WTC11 (cell line): ENCODE data around the gene FAM13A.

Experiments
- CBFB ChIP-seq: sonication (generic); formaldehyde crosslinking; IDR thresholded peaks from 2 replicates; pipeline ENCODE4 v1.8.1; 2022; ENCODE audit warnings: mild to moderate bottlenecking, low read depth, missing genetic modification reagents
- CREB1 ChIP-seq: sonication (generic); formaldehyde crosslinking; IDR thresholded peaks from 2 replicates; pipeline ENCODE4 v1.8.0; 2023; ENCODE audit warnings: mild to moderate bottlenecking, missing genetic modification reagents
- ELF4 ChIP-seq: sonication (generic); formaldehyde crosslinking; IDR thresholded peaks from 2 replicates; pipeline ENCODE4 v1.8.1; 2022; ENCODE audit warnings: low read depth, mild to moderate bottlenecking, moderate library complexity, missing genetic modification reagents
- ESRRA ChIP-seq: sonication (generic); formaldehyde crosslinking; IDR thresholded peaks from 2 replicates; pipeline ENCODE4 v1.8.1; 2022; ENCODE audit warnings: mild to moderate bottlenecking, missing genetic modification reagents, borderline replicate concordance
- RORB ChIP-seq: fragments of 250-450 bp; sonication (Bioruptor Pico); IDR thresholded peaks from 2 replicates; pipeline ENCODE4 v1.9.0; 2021; ENCODE audit warnings: mild to moderate bottlenecking
- TEAD4 ChIP-seq: sonication (generic); formaldehyde crosslinking; IDR thresholded peaks from 2 replicates; pipeline ENCODE4 v1.8.0; 2022; ENCODE audit warnings: mild to moderate bottlenecking, missing genetic modification reagents
- ZBTB21 ChIP-seq: sonication (generic); formaldehyde crosslinking; IDR thresholded peaks from 2 replicates; pipeline ENCODE4 v1.8.1; 2023; ENCODE audit warnings: mild to moderate bottlenecking, missing genetic modification reagents, borderline replicate concordance
- ZNF396 ChIP-seq: fragments of 250-450 bp; sonication (Bioruptor Pico); IDR thresholded peaks from 2 replicates; pipeline ENCODE4 v1.8.0; 2021; ENCODE audit warnings: mild to moderate bottlenecking, moderate library complexity, borderline replicate concordance
- TF ChIP-seq, protein P1 (sequence below): fragments of 200-600 bp; IDR thresholded peaks from 2 replicates; pipeline ENCODE4 v1.8.0; 2022; ENCODE audit warnings: antibody characterized with exemption
- TF ChIP-seq, protein P2 (sequence below): sonication (generic); formaldehyde crosslinking; IDR thresholded peaks from 2 replicates; pipeline ENCODE4 v1.8.0; 2022; ENCODE audit warnings: mild to moderate bottlenecking, missing genetic modification reagents
- TF ChIP-seq, protein P3 (sequence below): sonication (generic); formaldehyde crosslinking; IDR thresholded peaks from 2 replicates; pipeline ENCODE4 v1.8.1; 2022; ENCODE audit warnings: missing genetic modification reagents, borderline replicate concordance
- TF ChIP-seq, protein P4 (sequence below): sonication (generic); formaldehyde crosslinking; IDR thresholded peaks from 2 replicates; pipeline ENCODE4 v1.8.0; 2022; ENCODE audit warnings: missing genetic modification reagents
- TF ChIP-seq, protein P5 (sequence below): sonication (generic); formaldehyde crosslinking; IDR thresholded peaks from 2 replicates; pipeline ENCODE4 v1.8.0; 2022; ENCODE audit warnings: mild to moderate bottlenecking, missing genetic modification reagents

DNA sequence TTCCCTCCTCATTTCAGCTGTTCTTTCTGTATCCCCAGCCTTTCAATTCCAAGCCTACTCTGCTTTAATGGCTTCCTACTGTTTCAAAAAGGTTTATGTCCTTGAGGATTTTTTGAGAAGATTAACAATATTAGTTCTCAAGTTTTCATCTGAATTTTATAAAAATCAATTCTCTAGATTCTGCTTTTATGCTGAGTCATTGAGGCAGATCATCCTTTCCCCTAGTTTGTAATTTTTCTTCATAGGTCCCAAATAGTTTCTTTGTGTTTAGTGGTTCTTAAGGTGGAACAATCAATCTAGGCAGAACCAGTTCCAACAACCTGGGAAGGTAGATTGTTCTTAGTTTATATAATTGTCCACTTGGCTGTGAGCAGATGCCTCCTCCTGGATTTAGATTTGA, 259.3 kb downstream of the FAM13A start:
- TF ChIP-seq CBFB (no peak), ZBTB21 (CRISPR knock-in tag) (no peak), ELF4 (CRISPR knock-in tag) (no peak), CREB1 (CRISPR knock-in tag) (no peak), ZNF396 (no peak), ESRRA (CRISPR knock-in tag) (no peak), RORB (CRISPR knock-in tag) (no peak), TEAD4 (CRISPR knock-in tag) (no peak)
- TF ChIP-seq, protein P1, sequence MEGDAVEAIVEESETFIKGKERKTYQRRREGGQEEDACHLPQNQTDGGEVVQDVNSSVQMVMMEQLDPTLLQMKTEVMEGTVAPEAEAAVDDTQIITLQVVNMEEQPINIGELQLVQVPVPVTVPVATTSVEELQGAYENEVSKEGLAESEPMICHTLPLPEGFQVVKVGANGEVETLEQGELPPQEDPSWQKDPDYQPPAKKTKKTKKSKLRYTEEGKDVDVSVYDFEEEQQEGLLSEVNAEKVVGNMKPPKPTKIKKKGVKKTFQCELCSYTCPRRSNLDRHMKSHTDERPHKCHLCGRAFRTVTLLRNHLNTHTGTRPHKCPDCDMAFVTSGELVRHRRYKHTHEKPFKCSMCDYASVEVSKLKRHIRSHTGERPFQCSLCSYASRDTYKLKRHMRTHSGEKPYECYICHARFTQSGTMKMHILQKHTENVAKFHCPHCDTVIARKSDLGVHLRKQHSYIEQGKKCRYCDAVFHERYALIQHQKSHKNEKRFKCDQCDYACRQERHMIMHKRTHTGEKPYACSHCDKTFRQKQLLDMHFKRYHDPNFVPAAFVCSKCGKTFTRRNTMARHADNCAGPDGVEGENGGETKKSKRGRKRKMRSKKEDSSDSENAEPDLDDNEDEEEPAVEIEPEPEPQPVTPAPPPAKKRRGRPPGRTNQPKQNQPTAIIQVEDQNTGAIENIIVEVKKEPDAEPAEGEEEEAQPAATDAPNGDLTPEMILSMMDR = no peak
- TF ChIP-seq, protein P2, sequence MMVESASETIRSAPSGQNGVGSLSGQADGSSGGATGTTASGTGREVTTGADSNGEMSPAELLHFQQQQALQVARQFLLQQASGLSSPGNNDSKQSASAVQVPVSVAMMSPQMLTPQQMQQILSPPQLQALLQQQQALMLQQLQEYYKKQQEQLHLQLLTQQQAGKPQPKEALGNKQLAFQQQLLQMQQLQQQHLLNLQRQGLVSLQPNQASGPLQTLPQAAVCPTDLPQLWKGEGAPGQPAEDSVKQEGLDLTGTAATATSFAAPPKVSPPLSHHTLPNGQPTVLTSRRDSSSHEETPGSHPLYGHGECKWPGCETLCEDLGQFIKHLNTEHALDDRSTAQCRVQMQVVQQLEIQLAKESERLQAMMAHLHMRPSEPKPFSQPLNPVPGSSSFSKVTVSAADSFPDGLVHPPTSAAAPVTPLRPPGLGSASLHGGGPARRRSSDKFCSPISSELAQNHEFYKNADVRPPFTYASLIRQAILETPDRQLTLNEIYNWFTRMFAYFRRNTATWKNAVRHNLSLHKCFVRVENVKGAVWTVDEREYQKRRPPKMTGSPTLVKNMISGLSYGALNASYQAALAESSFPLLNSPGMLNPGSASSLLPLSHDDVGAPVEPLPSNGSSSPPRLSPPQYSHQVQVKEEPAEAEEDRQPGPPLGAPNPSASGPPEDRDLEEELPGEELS = no peak
- TF ChIP-seq, protein P3, sequence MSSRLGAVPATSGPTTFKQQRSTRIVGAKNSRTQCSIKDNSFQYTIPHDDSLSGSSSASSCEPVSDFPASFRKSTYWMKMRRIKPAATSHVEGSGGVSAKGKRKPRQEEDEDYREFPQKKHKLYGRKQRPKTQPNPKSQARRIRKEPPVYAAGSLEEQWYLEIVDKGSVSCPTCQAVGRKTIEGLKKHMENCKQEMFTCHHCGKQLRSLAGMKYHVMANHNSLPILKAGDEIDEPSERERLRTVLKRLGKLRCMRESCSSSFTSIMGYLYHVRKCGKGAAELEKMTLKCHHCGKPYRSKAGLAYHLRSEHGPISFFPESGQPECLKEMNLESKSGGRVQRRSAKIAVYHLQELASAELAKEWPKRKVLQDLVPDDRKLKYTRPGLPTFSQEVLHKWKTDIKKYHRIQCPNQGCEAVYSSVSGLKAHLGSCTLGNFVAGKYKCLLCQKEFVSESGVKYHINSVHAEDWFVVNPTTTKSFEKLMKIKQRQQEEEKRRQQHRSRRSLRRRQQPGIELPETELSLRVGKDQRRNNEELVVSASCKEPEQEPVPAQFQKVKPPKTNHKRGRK (CRISPR knock-in tag) = no peak
- TF ChIP-seq, protein P4, sequence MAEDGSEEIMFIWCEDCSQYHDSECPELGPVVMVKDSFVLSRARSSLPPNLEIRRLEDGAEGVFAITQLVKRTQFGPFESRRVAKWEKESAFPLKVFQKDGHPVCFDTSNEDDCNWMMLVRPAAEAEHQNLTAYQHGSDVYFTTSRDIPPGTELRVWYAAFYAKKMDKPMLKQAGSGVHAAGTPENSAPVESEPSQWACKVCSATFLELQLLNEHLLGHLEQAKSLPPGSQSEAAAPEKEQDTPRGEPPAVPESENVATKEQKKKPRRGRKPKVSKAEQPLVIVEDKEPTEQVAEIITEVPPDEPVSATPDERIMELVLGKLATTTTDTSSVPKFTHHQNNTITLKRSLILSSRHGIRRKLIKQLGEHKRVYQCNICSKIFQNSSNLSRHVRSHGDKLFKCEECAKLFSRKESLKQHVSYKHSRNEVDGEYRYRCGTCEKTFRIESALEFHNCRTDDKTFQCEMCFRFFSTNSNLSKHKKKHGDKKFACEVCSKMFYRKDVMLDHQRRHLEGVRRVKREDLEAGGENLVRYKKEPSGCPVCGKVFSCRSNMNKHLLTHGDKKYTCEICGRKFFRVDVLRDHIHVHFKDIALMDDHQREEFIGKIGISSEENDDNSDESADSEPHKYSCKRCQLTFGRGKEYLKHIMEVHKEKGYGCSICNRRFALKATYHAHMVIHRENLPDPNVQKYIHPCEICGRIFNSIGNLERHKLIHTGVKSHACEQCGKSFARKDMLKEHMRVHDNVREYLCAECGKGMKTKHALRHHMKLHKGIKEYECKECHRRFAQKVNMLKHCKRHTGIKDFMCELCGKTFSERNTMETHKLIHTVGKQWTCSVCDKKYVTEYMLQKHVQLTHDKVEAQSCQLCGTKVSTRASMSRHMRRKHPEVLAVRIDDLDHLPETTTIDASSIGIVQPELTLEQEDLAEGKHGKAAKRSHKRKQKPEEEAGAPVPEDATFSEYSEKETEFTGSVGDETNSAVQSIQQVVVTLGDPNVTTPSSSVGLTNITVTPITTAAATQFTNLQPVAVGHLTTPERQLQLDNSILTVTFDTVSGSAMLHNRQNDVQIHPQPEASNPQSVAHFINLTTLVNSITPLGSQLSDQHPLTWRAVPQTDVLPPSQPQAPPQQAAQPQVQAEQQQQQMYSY (CRISPR knock-in tag) = no peak
- TF ChIP-seq, protein P5, sequence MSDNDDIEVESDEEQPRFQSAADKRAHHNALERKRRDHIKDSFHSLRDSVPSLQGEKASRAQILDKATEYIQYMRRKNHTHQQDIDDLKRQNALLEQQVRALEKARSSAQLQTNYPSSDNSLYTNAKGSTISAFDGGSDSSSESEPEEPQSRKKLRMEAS (CRISPR knock-in tag) = no peak
